OCI-M2 (cell line): ENCODE results near the gene ANKRD11.
"Not testable (repeated sequence)": the region's sequence is repeated elsewhere in the genome, so short reads cannot be mapped to it uniquely, and the experiment has no call there.

ENCODE experiments used
- DNase-seq: peaks from one replicate; lab custom pipeline; 2025; ENCODE audit not compliant: unreplicated experiment; lab: John Stamatoyannopoulos, UW

Gene ANKRD11

DNA sequence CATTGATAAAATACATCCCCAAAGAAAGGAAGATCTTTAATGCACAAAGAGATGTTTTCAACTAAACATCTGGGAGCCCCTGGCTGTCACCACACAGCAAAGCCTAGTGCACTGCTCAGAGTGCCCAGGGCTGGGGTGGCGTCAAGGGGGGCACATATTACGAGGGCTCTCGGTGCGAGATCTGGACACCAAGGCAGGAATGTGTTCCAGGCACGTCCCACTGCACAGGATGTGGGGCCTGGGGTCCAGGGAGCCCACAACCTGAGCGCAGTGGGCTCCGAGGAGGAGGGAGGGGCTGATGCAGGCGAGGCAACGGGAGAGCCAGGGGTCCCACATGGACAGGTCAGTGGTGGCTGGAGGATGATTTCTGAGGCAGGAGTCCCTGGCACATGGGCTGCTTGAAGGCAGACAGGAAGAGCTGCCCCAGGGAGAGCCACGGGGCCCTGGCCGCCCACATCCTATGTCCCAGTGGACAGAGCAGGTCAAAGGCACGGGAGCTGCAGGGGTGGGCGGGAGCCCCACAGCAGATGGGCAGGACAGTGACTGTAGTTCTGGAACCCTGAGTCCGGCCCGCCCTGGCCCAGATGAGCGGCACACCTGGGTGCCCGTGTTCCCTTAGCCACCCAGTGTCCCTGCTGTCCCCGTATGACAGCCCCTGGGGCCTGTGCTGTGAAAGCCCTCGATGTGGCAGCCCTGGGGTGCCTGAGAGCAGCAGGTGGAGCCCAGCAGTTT, 216.5 kb downstream of the ANKRD11 start:
- no peak for DNase-seq

DNA sequence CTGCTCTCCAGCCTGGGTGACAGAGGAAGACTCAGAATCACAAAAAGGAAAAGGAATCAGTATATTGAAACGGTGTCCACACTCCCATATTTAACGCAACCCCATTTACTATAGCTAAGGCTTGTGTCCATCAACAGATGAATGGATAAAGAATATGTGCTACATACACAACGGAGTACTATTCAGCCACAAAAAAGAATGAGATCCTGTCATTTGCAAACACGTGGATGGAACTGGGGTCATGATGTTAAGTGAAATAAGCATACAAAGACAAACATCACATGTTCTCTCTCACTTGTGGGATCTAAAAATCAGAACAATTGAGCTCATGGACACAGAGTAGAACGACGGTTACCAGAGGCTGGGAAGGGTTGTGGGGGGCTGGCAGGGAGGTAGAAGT, 217.7 kb downstream of the ANKRD11 start:
- DNase-seq = no peak

DNA sequence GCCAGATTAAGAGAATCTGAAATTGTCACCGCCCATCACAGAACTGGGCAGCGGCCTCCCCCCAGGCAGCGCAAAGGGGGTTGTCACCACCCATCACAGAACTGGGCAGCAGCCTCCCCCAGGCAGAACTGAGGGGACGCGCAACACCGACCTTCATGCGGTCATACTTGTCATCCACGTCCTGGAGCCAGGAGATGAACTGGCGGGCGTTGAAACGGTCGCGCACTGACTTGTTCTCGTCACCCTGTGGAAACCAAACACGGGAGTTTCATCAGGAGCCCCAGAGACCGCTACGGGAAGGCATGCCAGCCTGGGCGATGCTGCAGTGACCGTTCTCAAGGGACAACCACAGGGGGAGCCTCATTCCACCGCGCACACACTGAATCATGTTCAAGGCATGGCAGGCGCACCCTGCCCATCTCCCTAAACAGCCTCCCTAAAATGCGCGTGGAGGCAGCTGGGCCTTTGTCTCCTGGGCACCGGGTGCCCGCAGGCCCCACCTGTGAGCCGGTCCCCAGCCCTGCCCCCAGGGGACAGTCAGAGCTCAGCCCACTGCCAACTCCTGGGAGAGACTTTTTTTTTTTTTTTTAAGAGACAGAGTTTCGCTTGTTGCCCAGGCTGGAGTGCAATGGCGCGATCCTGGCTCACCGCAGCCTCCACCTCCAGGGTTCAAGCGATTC, 219.6 kb downstream of the ANKRD11 start:
- no peak for DNase-seq

DNA sequence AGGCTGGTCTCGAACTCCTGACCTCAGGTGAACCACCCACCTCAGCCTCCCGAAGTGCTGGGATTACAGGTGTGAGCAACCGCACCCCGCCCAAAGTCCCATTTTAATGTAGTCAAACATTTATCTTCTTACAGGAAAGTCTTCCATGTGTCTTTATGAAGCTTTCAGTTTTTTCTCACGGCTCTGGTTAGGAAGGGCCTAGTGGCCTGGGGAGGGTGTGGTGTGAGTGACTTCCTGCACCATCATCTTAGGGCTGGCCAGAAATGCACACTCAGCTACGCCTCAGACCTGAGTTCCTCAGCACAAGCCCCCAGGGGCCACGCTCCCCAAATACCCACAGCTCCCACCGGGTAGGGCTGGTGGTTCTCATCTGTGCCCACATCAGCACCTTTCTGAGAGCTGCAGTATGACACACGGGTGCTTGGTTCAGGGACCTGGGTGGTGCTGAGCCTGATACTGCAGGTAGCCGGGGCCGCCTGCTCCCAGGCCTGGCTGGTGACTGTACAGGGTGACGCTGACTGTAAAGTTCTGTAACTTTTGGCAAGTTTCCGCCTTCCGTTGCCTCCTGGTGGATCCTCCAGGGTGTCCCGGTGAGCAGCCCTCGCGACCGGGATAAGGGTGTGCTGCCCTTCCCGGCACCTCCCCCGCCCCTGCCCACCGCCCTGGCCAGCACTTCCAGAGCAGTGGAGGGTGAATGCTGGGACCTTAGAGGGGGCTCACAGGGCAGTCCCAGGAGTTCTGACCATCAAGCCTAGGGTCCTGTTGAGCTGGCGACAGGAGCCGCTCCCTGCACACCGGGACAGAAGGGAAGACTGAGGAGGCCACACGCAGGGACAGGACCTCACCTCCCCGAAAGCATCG, 220.3 kb downstream of the ANKRD11 start:
- DNase-seq = no peak

DNA sequence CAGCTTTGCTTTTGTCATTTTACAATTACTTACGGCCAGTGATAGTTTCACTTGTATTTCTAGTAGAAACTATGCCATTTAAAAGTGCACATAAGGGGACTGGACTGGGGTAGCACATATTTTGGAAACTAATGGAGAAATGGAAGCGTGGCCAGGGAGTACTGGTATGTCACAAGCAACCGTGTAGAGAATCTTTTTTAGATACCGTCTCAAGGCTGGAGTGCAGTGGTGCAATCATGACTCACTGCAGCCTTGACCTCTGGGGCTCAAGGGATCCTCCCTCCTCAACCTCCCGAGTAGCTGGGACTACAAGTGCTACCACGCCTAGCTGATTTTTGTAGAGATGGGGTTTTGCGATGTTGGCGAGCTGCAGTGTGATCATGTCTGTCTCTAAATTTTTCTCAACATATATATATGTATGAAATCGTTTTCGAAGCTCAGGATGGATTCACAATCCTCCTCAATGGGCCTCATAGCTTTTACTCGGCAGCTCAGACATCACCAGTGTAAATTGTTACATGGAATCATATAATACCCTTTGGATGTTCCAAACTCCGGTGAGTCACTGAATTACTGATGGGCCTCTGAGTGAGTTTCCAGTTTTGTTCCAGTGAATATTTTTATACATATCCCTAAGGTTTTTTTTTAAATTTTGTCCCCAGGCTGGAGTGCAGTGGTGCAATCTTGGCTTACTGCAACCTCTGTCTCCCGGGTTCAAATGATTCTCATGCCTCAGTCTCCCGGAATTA, 221.2 kb downstream of the ANKRD11 start:
- DNase-seq = no peak

DNA sequence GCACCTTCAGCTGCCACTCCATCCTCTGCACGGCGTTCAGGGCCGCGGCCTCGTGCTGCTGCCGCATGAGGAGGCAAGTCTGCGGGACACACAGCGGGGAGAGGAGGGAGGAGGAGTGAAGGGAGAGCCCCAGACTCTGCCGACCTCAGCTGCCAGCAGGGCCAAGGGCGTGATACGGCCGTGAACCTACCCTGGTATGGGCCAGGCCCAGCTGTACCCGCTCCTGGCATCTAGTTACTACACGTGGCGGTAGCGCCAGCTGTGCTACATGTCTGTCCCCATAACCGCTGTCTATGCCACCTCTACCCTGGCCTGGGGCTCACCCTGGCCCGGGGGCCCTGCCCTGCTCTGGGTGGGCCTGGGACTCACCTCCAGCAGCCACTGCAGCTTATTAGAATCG, 221.8 kb downstream of the ANKRD11 start:
- DNase-seq = no peak

DNA sequence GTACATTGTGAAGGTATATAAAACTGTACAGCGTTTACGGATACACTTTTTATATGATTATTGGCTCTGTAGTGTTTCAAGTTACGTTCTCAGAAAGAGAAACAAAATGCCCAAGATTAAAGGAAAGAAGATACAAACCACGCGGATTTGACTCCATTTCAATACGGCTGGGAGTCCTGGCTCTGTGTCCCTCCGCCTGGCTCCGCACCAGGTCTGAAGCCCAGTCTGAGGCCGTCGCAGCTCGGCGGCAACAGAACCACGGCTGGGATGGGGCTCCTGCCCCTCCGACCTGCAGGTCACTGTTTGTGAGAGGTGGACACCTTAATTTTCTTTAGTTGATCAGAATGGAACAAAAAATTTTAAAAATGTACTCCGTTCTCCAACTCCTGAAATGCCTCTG, 222.6 kb downstream of the ANKRD11 start:
- DNase-seq = not testable (repeated sequence)

DNA sequence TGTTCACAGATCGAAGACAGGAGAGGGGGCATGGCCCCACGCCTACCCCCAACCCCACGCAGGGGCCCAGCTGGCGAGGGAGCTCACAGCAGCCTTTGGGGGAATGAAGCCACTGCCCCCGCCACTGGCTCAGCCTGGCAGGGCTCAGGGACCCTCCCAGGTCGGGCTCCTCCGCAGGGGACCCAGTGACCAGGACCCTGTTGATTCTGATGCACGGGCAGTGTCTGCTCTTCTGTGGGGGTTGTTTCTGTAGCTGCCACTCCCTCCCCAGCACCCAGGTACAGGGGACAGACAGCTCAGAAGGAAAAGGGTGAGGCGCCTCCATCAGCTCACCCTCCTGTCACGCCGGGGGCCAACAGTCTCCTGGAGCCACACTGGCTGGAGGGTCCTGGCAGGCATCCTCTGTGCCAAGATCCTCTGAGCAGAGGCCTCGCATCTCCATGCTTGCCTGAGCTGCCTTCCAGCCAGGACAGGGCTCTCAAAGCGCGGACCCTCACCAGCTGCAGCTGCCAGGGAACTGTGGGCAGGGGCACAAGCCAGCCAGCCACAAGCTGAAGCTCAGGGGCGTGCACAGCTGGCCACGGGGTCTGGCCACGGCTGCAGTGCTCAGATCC, 223.7 kb downstream of the ANKRD11 start:
- no peak for DNase-seq

DNA sequence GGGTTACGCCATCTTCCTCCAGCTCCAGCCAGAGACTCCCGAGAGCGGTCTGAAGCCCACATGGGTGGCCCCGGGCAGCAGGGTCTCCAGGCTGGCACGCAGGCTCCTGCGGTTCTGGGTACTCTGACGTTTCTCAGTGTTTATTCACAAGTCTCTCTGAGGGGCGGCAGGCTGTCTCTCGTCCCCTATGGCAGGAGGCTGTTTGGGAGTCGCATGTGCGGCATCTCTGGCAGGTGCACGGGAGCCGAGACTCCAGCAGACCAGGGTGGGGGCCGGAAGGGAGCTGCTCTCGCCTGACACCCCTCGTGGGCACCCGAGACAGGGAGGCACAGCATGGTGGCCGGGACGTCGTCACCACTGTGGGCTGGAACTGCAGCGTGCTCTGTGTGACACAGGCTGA, 224.7 kb downstream of the ANKRD11 start:
- no peak for DNase-seq

DNA sequence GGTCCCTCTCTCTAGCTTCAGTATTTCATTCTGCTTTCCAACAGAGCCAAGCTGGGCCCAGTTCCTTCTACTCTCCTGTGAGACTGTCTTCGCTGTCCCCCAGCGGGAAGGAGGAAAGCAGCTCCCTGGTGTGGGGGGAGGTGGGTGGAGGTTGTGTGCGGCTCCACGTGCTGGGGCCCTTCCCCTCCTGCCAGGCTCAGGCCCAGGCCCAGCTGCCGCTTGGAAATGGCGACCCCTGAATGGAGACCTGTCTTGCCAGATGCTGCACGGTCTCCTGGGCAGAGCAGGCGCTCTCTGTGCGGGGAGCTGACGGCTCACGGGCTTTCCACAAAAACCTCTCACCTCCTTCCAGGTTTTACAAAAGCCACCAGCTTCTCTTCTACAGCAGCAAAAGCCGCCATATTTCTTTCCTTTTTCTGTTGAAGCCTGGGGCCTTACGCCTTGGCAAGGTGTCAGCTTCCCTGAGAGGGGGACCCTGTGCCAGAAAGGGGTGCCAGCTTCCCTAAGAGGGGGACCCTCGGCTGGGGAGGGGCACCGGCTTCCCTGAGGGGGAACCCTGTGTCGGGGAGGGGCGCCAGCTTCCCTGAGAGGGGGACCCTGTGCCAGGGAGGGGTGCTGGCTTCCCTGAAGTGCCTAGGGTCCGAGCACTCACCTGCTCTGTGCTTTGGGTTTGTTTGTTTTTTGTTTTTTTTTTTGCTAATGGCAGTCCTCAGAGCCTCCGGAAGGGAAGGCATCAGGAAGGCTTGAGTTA, 225.4 kb downstream of the ANKRD11 start:
- no peak for DNase-seq

DNA sequence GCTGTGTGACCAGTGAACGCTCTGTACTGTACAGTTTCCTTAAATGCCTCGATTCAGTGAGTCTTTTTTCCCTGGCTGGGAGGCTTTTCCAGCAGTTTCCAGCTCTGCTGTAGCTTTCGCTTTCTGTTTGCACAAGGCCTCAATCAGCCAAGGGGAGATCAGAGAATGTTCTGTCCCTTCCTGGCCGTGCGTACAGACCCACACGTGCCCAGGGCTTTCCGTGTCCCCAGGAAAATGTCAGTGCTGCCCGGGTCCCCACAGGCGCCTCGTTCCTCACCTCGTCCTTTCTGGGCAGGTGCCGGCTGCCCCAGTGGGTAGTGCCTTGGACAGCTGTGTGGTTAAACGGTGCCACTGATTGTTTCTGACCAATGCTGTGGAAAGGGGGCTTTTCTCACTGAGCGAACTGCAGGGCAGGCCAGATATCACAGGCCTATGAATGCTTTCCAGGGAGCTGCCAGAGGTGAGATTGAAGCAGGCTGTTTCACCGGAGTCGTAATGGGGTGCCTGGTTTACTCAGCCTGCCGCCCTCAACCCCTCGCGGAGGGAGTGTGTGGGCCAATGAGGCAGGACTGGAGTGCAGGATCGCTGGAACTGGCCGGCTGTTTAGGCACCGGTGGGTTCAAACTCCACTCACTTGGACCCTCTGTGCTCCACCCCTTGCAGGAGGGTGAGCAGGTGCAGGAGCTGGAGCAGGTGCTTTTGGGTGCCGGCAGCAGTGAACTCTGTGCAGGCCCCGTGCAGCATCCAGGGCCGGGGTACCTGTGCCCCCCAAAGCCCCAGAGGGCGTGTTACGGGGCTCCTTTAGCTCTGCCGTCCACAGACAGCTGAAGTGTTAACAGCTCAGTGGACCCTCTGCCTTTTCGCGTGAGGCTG, 228.4 kb downstream of the ANKRD11 start:
- DNase-seq = no peak

DNA sequence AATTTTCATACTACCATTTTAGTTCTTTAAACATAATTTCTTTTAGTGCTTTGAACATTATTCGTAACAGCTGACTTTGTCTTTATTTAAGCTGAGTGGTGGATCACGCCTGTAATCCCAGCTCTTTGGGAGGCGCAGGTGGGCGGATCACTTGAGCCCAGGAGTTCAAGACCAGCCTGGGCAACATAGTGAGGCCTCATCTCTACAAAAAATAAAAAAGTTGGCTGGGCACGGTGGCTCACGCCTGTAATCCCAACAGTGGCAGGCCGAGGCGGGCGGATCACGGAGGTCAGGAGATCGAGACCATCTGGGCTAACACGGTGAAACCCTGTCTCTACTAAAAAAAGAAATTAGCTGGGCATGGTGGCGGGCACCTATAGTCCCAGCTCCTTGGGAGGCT, 230.5 kb downstream of the ANKRD11 start:
- DNase-seq = not testable (repeated sequence)

DNA sequence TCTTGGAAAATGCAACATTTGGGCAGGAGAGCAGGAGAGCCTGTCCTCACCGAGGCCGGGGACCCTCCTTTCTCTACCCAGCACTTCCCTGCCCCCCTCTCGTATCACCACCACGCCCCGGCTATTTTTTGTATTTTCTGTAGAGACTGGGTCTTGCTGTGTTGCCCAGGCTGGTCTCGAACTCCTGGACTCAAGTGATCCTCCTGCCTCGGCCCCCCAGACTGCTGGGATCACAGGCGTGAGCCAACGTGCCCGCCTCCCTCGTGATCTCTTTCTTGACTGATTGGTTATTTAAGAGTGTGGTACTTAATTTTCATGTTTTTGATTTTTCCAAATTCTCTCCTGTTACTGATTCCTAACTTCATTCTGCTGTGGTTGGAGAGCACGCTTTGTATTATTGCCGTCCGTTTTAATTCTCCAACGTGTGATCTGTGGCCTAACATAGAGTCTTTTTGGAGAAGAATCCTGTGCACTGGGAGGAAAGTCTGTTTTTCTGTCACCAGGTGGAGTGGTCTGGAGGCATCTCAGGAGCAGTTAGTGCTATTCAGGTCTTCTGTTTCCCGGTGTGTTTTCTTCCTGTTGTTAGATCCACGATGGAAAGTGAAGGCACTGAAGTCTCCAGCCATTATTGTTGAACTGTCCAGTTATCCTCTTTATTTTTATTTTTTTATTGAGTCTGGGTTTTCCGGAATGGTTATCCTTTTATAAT, 232.4 kb downstream of the ANKRD11 start:
- DNase-seq = no peak

DNA sequence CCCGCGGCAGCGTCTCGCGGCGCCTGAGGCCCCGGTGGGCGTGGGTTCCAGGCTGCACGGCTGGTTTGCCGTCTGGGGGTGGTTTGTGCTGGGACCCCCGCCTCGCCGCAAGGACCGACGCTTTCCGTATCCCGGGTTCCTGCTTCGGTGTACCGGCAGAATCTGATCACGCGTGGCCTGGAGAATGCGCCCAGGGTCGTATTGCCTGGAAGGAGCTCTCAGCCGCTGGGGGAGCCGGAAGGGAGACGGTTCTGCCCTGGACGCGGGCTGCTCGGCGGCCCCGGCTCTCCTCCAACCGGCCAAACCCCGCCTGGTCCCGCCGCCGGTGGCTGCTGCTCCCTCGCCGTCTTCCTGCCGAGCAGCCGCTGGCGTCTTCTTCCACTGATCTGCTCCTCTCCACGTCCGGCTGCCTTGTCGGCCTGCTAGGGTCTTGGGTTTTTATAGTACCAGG, 233.1 kb downstream of the ANKRD11 start:
- DNase-seq = no peak

DNA sequence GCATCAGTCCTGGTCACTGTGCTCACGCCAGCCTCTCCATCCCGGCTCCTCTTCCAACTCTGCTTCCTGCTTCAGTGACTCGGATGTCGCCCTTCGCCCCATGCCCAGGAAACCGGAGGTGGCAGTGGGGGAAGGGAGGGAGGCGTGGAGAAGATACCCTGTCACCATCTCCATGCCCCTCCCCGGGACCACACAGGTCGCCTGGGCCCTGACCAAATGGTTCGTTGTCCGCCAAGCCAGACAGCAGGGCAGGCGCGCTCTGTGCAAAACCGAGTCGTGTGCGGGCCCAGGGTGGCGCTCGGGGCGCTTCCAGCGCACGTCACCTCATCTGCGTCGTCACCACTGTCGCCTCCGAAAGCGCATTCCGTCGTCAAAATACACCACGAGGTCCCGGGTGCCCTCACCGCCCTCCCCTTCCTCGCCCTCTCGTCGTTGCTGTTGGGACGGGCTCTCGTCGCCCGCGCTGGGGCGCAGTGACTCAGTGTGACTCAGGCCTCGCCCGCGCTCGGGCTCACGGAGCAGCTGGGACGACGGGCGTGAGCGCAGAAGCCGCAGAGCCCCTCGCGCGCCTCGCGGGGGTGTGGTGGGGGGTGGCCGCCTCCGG, 233.6 kb downstream of the ANKRD11 start:
- DNase-seq = no peak

DNA sequence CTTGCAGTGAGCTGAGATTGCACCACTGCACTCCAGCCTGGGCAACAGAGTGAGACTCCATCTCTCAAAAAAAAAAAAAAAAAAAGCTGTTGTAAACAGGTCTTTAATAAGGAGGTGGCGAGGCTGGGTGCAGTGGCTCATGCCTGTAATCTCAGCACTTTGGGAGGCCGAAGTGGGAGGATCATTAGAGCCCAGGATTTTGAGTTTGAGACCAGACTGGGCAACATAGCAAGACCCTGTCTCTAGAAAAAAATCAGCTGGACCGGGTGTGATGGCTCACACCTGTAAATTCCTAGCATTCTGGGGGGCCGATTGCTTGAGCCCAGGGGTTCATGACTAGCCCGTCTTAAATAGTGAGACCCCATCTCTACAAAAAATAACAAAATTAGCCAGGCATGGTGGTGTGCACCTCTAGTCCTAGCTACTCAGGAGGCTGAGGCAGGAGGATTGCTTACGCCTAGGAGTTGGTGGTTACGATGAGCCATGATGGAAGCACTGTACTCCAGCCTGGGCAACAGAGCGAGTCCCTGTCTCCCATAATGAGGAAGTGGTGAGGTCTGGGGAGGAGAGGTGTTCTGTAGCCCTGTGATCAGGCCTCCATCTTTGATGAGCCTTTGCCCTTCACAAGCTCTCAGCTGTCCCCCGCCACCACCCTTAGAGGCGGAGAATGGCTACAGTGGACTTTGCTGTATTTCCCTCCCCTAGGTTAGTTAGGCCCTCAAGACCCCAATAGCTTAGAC, 236.6 kb downstream of the ANKRD11 start:
- no peak for DNase-seq
